Inflammatory macrophage treated with lipopolysaccharide for 4 hours (primary cell): ENCODE measurements around the gene KANSL1.

Experiments used
- DNase-seq: peaks from one replicate; pipeline ENCODE4 v3.0.0-alpha.2; 2020

The KANSL1 gene

DNA sequence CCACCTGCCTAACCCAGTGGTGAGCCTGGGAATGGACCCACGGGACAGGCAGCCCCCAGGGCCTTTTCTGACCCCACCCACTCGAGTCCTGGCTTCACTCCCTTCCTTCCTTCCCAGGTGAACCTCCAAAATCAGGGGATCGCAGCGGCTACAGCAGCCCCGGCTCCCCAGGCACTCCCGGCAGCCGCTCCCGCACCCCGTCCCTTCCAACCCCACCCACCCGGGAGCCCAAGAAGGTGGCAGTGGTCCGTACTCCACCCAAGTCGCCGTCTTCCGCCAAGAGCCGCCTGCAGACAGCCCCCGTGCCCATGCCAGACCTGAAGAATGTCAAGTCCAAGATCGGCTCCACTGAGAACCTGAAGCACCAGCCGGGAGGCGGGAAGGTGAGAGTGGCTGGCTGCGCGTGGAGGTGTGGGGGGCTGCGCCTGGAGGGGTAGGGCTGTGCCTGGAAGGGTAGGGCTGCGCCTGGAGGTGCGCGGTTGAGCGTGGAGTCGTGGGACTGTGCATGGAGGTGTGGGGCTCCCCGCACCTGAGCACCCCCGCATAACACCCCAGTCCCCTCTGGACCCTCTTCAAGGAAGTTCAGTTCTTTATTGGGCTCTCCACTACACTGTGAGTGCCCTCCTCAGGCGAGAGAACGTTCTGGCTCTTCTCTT is 196.8 kb downstream of the KANSL1 start:
- DNase-seq, result no peak

GRCh38 chr17:45995627-45996270 is 197.5 kb downstream of the KANSL1 start:
- no peak for DNase-seq

DNA sequence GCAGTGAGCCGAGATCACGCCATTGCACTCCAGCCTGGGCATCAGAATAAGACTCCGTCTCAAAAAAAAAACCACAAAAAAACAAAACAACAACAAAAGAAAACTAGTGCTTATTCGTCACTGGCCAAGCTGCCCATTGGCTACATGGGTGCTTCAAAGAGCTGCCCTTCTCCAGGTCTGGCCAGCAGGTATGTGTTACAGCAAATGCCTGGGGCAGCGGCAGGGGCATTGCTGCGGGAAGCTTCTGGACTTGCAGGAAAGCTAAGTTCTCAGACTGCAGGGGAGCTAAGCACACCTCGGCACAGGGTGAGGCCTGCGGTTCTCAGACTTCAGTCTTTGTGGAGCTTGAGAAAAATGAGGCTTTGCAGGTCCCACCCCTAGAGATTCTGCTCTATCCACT is 198.2 kb downstream of the KANSL1 start:
- no peak for DNase-seq

DNA sequence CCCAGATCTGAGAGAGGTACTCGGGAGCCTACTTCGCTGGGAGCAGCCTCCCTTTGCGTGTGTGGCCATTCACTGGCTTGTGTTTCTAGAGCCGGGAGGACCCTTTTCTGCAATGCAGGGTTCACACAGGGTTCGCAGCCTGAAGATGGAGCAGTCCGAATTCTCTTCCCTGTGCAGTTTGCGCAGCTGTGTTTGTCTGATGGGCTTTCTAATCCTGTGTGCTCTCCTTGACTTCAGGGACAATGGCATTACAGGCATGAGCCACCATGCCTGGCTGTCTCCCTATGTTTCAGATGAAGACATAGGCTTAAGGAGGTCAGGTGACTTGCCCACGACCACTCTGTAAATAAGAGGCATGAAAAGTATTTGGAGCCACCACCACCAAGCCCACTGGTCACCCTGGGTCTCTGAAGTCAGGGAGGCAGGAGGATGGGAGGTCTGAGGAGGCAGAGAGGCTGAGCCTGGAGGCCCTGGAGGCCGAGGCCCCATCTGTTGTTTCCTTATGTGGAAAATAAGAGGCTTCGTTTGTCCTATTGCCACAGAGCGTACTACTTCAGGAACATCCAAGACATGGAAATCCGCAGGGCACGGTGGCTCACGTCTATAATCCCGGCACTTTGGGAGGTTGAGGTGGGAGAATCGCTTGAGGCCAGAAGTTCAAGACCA is 199.1 kb downstream of the KANSL1 start:
- DNase-seq, result no peak

- DNase-seq, result no peak
Measured at GRCh38 chr17:45992904-45993303, 200.3 kb downstream of the KANSL1 start.

GRCh38 chr17:45992175-45992574 is 201.1 kb downstream of the KANSL1 start:
- no peak for DNase-seq

- no peak for DNase-seq
Measured at GRCh38 chr17:45991341-45991740, 201.9 kb downstream of the KANSL1 start.

- DNase-seq, result no peak
Measured at GRCh38 chr17:45990886-45991285, 202.3 kb downstream of the KANSL1 start.

DNA sequence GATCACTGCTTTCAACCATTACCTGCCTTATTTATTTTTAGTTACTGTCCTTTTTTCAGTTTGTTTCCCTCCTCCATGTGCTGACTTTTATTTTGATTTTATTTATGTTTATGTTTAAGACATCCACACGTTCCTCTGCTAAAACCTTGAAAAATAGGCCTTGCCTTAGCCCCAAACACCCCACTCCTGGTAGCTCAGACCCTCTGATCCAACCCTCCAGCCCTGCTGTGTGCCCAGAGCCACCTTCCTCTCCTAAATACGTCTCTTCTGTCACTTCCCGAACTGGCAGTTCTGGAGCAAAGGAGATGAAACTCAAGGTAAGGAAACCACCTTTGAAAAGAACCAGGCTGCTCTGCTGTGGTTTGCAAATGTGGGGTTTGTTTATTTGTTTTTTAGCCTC is 203.5 kb downstream of the KANSL1 start:
- DNase-seq, result no peak

DNA sequence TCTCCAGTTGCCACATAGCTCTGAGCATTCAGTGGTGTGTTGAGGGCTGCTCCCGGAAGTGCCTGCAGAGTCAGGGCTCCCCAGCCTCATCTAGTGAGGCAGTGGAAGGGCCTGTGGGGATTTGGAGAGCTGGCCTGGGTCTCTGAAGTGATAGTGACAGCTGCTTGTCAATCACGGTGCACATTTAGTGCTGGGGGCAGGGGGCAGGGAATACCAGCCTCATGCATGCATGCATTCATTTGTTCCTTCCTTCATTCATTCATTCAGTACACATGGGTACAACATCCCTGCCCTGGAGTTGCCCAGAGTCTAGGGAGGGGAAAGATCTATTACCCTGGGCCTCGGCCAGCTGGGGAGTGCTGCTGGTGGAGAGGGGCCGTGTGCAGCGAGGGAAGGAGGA is 205.5 kb downstream of the KANSL1 start:
- no peak for DNase-seq

- no peak for DNase-seq
Measured at GRCh38 chr17:45986056-45986455, 207.2 kb downstream of the KANSL1 start.

- DNase-seq, result no peak
Measured at GRCh38 chr17:45985447-45985846, 207.8 kb downstream of the KANSL1 start.

- no peak for DNase-seq
Measured at GRCh38 chr17:45984368-45984767, 208.9 kb downstream of the KANSL1 start.

GRCh38 chr17:45983614-45984310 is 209.5 kb downstream of the KANSL1 start:
- DNase-seq, result no peak

DNA sequence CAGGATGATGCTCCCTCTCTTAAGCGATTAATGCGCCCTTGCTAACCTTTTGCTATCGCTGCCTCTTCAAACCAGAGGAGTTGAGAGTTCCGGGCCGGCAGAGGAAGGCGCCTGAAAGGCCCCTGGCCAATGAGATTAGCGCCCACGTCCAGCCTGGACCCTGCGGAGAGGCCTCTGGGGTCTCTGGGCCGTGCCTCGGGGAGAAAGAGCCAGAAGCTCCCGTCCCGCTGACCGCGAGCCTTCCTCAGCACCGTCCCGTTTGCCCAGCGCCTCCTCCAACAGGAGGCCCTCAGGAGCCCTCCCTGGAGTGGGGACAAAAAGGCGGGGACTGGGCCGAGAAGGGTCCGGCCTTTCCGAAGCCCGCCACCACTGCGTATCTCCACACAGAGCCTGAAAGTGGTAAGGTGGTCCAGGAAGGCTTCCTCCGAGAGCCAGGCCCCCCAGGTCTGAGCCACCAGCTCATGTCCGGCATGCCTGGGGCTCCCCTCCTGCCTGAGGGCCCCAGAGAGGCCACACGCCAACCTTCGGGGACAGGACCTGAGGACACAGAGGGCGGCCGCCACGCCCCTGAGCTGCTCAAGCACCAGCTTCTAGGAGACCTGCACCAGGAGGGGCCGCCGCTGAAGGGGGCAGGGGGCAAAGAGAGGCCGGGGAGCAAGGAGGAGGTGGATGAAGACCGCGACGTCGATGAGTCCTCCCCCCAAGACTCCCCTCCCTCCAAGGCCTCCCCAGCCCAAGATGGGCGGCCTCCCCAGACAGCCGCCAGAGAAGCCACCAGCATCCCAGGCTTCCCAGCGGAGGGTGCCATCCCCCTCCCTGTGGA is 210.2 kb downstream of the KANSL1 start:
- DNase-seq, result no peak

- no peak for DNase-seq
Measured at GRCh38 chr17:45981306-45981705, 211.9 kb downstream of the KANSL1 start.

GRCh38 chr17:45980855-45981254 is 212.4 kb downstream of the KANSL1 start:
- DNase-seq, result no peak
